ENCODE measurements around the gene CYP3A5. TPM values are rescaled to one million over a fixed set of nuclear protein-coding genes. Genes with fewer than 3 reads are reported as not detected.

CYP3A5 gene
- total RNA-seq, 1 experiment from 2014 or later = not detected

DNA sequence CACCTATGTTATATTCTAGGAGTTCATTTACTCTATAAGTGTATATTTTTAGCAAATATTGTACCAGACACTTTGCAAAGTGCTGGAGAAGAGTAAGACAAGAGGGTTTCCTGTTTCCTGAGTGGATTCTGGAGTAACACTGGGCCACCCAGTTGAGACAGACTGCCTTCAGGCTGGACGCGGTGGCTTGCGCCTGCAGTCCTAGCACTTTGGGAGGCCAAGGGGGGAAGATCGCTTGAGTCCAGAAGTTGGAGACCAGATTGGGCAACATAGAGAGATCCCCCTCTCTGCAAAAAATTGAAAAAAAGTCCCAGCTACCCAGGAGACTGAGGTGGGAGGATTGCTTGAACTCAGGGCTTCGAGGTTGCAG is 63.8 kb downstream of the CYP3A5 start:
- Histone ChIP-seq H3K4me3 (ENCODE audit: low read length) (peak overlapping the region; percentile 96), H3K36me3 (ENCODE audit: low read depth, low read length) (peaks cover 21% of the 10 kb centered on the region; the same call in 1 of the 2 replicates), H3K9me3 (ENCODE audit: low read length) (no peaks in the 10 kb centered on the region), H3K4me2 (ENCODE audit: low read length) (peak overlapping the region; percentile 98), H3K4me1 (ENCODE audit: insufficient read depth, low read length) (peaks cover 21% of the 10 kb centered on the region), H4K20me1 (ENCODE audit: low read length) (no peaks in the 10 kb centered on the region), H2AFZ (ENCODE audit: low read length) (peak overlapping the region; percentile 100; the same call in 1 of the 2 replicates), H3K79me2 (ENCODE audit: low read length) (peaks cover 32% of the 10 kb centered on the region), H3K9ac (ENCODE audit: low read length) (peak overlapping the region; percentile 98; the same call in 1 of the 2 replicates), H3K27me3 (ENCODE audit: low read length) (no peaks in the 10 kb centered on the region), H3K27ac (ENCODE audit: low read length) (no peak overlapping the region), H3K9me2 (replicated peaks; ENCODE audit: low read length) (no peaks in the 10 kb centered on the region), H3F3A (ENCODE audit: low read length, unreplicated experiment) (no peaks in the 10 kb centered on the region)
- no TSS peak for BruUV-seq (replicated peaks)
- CTCF ChIA-PET = interaction anchor here (0.6 to 2.6 kb wide), 2 partner anchors 90 to 244 kb away, joined by 4 to 8 read pairs; no protein-coding TSS in a partner anchor
- intact Hi-C loops (cut with micrococcal nuclease) = loop anchor here (1.0 to 5.0 kb wide), 6 partner anchors 53 to 301 kb away; partner anchors contain the start of genes FAM200A, TRIM4 and ZNF394
- TF ChIP-seq EZH2phosphoT487 (IDR thresholded peaks at IDR 0.05; ENCODE audit: borderline replicate concordance, low read length) (no peak), EZH2 (IDR thresholded peaks at IDR 0.05; ENCODE audit: low read length, unreplicated experiment) (no peak)
- TF ChIP-seq, protein P1, sequence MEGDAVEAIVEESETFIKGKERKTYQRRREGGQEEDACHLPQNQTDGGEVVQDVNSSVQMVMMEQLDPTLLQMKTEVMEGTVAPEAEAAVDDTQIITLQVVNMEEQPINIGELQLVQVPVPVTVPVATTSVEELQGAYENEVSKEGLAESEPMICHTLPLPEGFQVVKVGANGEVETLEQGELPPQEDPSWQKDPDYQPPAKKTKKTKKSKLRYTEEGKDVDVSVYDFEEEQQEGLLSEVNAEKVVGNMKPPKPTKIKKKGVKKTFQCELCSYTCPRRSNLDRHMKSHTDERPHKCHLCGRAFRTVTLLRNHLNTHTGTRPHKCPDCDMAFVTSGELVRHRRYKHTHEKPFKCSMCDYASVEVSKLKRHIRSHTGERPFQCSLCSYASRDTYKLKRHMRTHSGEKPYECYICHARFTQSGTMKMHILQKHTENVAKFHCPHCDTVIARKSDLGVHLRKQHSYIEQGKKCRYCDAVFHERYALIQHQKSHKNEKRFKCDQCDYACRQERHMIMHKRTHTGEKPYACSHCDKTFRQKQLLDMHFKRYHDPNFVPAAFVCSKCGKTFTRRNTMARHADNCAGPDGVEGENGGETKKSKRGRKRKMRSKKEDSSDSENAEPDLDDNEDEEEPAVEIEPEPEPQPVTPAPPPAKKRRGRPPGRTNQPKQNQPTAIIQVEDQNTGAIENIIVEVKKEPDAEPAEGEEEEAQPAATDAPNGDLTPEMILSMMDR (conservative IDR thresholded peaks at IDR 0.05; ENCODE audit: low read depth, low read length) = no peak
- DNase-seq (no peak), ATAC-seq (no peak)
- POLR2A ChIA-PET (ENCODE audit: unreplicated experiment) = no interaction called here

DNA sequence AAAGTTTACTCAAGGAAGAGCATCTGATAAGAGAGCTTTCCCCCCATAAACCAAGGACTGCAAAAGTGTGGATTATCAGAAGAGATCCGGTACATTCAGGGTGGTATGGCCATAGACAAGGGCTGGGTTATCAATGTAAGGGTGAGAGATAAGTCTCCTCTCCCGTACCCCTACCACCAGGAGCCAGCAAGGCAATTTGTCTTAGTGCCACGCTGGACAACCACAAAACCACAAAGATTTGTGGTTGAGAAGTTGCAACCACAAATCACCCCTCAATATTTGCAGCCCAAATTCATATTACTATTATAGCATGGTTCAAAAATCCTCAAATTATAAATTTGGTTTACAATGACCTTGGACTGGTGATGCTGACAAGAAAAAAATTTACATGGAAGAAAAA is 65.3 kb downstream of the CYP3A5 start:
- TF ChIP-seq EZH2phosphoT487 (IDR thresholded peaks at IDR 0.05; ENCODE audit: borderline replicate concordance, low read length) (no peak), EZH2 (IDR thresholded peaks at IDR 0.05; ENCODE audit: low read length, unreplicated experiment) (no peak)
- TF ChIP-seq, protein P1 (conservative IDR thresholded peaks at IDR 0.05; ENCODE audit: low read depth, low read length) = no peak
- Histone ChIP-seq H2AFZ (ENCODE audit: low read length) (no peak overlapping the region), H3K9me2 (replicated peaks; ENCODE audit: low read length) (no peaks in the 10 kb centered on the region), H3K4me1 (ENCODE audit: insufficient read depth, low read length) (peaks cover 21% of the 10 kb centered on the region), H3K4me3 (ENCODE audit: low read length) (no peak overlapping the region), H4K20me1 (ENCODE audit: low read length) (no peaks in the 10 kb centered on the region), H3K27me3 (ENCODE audit: low read length) (peaks cover 10% of the 10 kb centered on the region; the same call in 1 of the 2 replicates), H3F3A (ENCODE audit: low read length, unreplicated experiment) (no peaks in the 10 kb centered on the region), H3K4me2 (ENCODE audit: low read length) (no peak overlapping the region), H3K27ac (ENCODE audit: low read length) (no peak overlapping the region), H3K79me2 (ENCODE audit: low read length) (peaks cover 22% of the 10 kb centered on the region), H3K9me3 (ENCODE audit: low read length) (no peaks in the 10 kb centered on the region), H3K9ac (ENCODE audit: low read length) (no peak overlapping the region), H3K36me3 (ENCODE audit: low read depth, low read length) (peaks cover 6% of the 10 kb centered on the region; the same call in 1 of the 2 replicates)
- CTCF ChIA-PET = no interaction called here
- intact Hi-C loops (cut with micrococcal nuclease) = no loop called here
- no peak for DNase-seq
- ATAC-seq = no peak
- BruUV-seq (replicated peaks) = no TSS peak
- POLR2A ChIA-PET (ENCODE audit: unreplicated experiment) = no interaction called here

DNA sequence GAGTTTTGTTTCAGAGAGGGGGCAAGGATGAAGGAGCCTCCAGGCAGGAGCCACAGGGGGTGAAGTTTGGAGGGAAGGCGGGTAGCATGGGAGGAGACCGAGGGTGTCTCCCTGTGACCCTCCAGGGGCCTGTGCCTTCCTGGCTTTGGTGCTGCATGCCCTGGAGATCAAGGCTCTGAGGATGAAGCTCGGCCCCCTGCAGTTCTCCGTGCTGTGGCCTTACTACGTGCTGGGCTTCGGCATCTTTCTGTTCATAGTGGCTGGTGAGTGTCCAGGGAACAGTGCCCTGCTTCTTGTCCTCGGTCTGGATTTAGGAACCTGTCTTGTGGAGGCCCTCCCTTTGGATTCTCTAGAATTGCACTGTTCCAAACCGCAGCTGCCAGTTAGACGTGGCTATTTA is 72.2 kb downstream of the CYP3A5 start:
- intact Hi-C loops (cut with micrococcal nuclease) = no loop called here
- Histone ChIP-seq H3K9ac (ENCODE audit: low read length) (no peak overlapping the region), H2AFZ (ENCODE audit: low read length) (no peak overlapping the region), H3K79me2 (ENCODE audit: low read length) (no peaks in the 10 kb centered on the region), H3F3A (ENCODE audit: low read length, unreplicated experiment) (no peaks in the 10 kb centered on the region), H3K4me1 (ENCODE audit: insufficient read depth, low read length) (no peaks in the 10 kb centered on the region), H3K27me3 (ENCODE audit: low read length) (peaks cover 10% of the 10 kb centered on the region; the same call in 1 of the 2 replicates), H3K9me2 (replicated peaks; ENCODE audit: low read length) (no peaks in the 10 kb centered on the region), H4K20me1 (ENCODE audit: low read length) (no peaks in the 10 kb centered on the region), H3K27ac (ENCODE audit: low read length) (no peak overlapping the region), H3K36me3 (ENCODE audit: low read depth, low read length) (no peaks in the 10 kb centered on the region), H3K4me2 (ENCODE audit: low read length) (no peak overlapping the region), H3K4me3 (ENCODE audit: low read length) (no peak overlapping the region), H3K9me3 (ENCODE audit: low read length) (no peaks in the 10 kb centered on the region)
- TF ChIP-seq EZH2 (IDR thresholded peaks at IDR 0.05; ENCODE audit: low read length, unreplicated experiment) = no peak
- TF ChIP-seq, protein P1 (conservative IDR thresholded peaks at IDR 0.05; ENCODE audit: low read depth, low read length) = no peak
- TF ChIP-seq EZH2phosphoT487 (IDR thresholded peaks at IDR 0.05; ENCODE audit: borderline replicate concordance, low read length) = no peak
- ChIA-PET POLR2A (ENCODE audit: unreplicated experiment) (no interaction called here), CTCF (no interaction called here)
- no TSS peak for BruUV-seq (replicated peaks)
- DNase-seq (no peak), ATAC-seq (no peak)

Data from PC-3 (cell line).